Measurements from ENCODE around the gene KRT80. TPM values are rescaled to one million over a fixed set of nuclear protein-coding genes. Genes with fewer than 3 reads are reported as not detected.

KRT80 gene
- total RNA-seq, 2 experiments from 2014 or later, result not detected

GRCh38 chr12:52139579-52140062 lies 52.2 kb downstream of the KRT80 start:
- Mint-ChIP-seq H3K27ac (no peak overlapping the region), H3K36me3 (ENCODE audit: low read depth) (no peaks in the 10 kb centered on the region), H3K4me1 (ENCODE audit: low read depth) (no peaks in the 10 kb centered on the region), H3K9me3 (no peaks in the 10 kb centered on the region), H3K27me3 (ENCODE audit: low read depth) (no peaks in the 10 kb centered on the region), H3K4me3 (no peak overlapping the region)
- intact Hi-C loops (cut with micrococcal nuclease), result no loop called here
- CTCF ChIA-PET, result interaction anchor here (0.9 to 1.8 kb wide), 3 partner anchors 16 to 188 kb away, joined by 3 to 11 read pairs (median 4); no protein-coding TSS in a partner anchor
- peak; percentile 60 for DNase-seq

GRCh38 chr12:52139147-52139546 lies 52.7 kb downstream of the KRT80 start:
- H3K27me3 Mint-ChIP-seq (ENCODE audit: low read depth), result no peaks in the 10 kb centered on the region
- CTCF ChIA-PET, result interaction anchor here (1.0 to 1.8 kb wide), 4 partner anchors 17 to 188 kb away, joined by 3 to 11 read pairs (median 4); no protein-coding TSS in a partner anchor
- intact Hi-C loops (cut with micrococcal nuclease), result no loop called here

GRCh38 chr12:52137746-52138145 lies 54.1 kb downstream of the KRT80 start:
- intact Hi-C loops (cut with micrococcal nuclease), result no loop called here
- Mint-ChIP-seq H3K36me3 (ENCODE audit: low read depth) (no peaks in the 10 kb centered on the region), H3K9me3 (no peaks in the 10 kb centered on the region), H3K27ac (no peak overlapping the region), H3K4me1 (ENCODE audit: low read depth) (no peaks in the 10 kb centered on the region), H3K27me3 (ENCODE audit: low read depth) (no peaks in the 10 kb centered on the region), H3K4me3 (no peak overlapping the region)
- CTCF ChIA-PET, result no interaction called here
- DNase-seq, result no peak

More at GRCh38 chr12:52139147-52139546, 52.7 kb downstream of the KRT80 start:
- H3K27ac Mint-ChIP-seq, result no peak overlapping the region
- no peak for DNase-seq
- H3K4me1 Mint-ChIP-seq (ENCODE audit: low read depth), result no peaks in the 10 kb centered on the region
- H3K36me3 Mint-ChIP-seq (ENCODE audit: low read depth), result no peaks in the 10 kb centered on the region
- H3K4me3 Mint-ChIP-seq, result no peak overlapping the region
- H3K9me3 Mint-ChIP-seq, result no peaks in the 10 kb centered on the region

- intact Hi-C loops (cut with micrococcal nuclease), result no loop called here
- CTCF ChIA-PET, result interaction anchor here (0.8 to 1.8 kb wide), 3 partner anchors 11 to 112 kb away, joined by 3 to 4 read pairs (median 4); no protein-coding TSS in a partner anchor
- H3K27me3 Mint-ChIP-seq (ENCODE audit: low read depth), result no peaks in the 10 kb centered on the region
- H3K36me3 Mint-ChIP-seq (ENCODE audit: low read depth), result no peaks in the 10 kb centered on the region
- no peak for DNase-seq
- H3K4me3 Mint-ChIP-seq, result no peak overlapping the region
- H3K4me1 Mint-ChIP-seq (ENCODE audit: low read depth), result no peaks in the 10 kb centered on the region
- H3K27ac Mint-ChIP-seq, result no peak overlapping the region
- no peaks in the 10 kb centered on the region for H3K9me3 Mint-ChIP-seq
These were observed 59.1 kb downstream of the KRT80 start for GRCh38 chr12:52132754-52133161.

- intact Hi-C loops (cut with micrococcal nuclease), result no loop called here
- H3K4me1 Mint-ChIP-seq (ENCODE audit: low read depth), result no peaks in the 10 kb centered on the region
- no peak overlapping the region for H3K27ac Mint-ChIP-seq
- no peaks in the 10 kb centered on the region for H3K9me3 Mint-ChIP-seq
- no peaks in the 10 kb centered on the region for H3K27me3 Mint-ChIP-seq (ENCODE audit: low read depth)
- H3K36me3 Mint-ChIP-seq (ENCODE audit: low read depth), result no peaks in the 10 kb centered on the region
- no peak overlapping the region for H3K4me3 Mint-ChIP-seq
- CTCF ChIA-PET, result interaction anchor here (1.1 kb wide), 1 partner anchor 9 kb away, joined by 3 read pairs; no protein-coding TSS in a partner anchor
- DNase-seq, result no peak
These were observed 61.1 kb downstream of the KRT80 start for GRCh38 chr12:52130711-52131110.

GRCh38 chr12:52127683-52128450 lies 63.9 kb downstream of the KRT80 start:
- H3K27ac Mint-ChIP-seq, result no peak overlapping the region
- no peak overlapping the region for H3K4me3 Mint-ChIP-seq
- no peaks in the 10 kb centered on the region for H3K36me3 Mint-ChIP-seq (ENCODE audit: low read depth)
- intact Hi-C loops (cut with micrococcal nuclease), result no loop called here
- CTCF ChIA-PET, result interaction anchor here (0.7 to 7.4 kb wide), 5 partner anchors 9 to 752 kb away, joined by 3 to 91 read pairs (median 3); no protein-coding TSS in a partner anchor
- H3K9me3 Mint-ChIP-seq, result no peaks in the 10 kb centered on the region
- DNase-seq, result no peak
- no peaks in the 10 kb centered on the region for H3K27me3 Mint-ChIP-seq (ENCODE audit: low read depth)
- no peaks in the 10 kb centered on the region for H3K4me1 Mint-ChIP-seq (ENCODE audit: low read depth)

GRCh38 chr12:52126605-52127578 lies 64.9 kb downstream of the KRT80 start:
- no peak for DNase-seq
- peaks cover 3% of the 10 kb centered on the region for H3K27me3 Mint-ChIP-seq (ENCODE audit: low read depth)
- H3K4me3 Mint-ChIP-seq, result no peak overlapping the region
- no peaks in the 10 kb centered on the region for H3K9me3 Mint-ChIP-seq
- CTCF ChIA-PET, result interaction anchor here (0.7 to 7.4 kb wide), 5 partner anchors 20 to 753 kb away, joined by 3 to 91 read pairs (median 3); no protein-coding TSS in a partner anchor
- H3K27ac Mint-ChIP-seq, result no peak overlapping the region
- no peaks in the 10 kb centered on the region for H3K4me1 Mint-ChIP-seq (ENCODE audit: low read depth)
- intact Hi-C loops (cut with micrococcal nuclease), result no loop called here
- H3K36me3 Mint-ChIP-seq (ENCODE audit: low read depth), result no peaks in the 10 kb centered on the region

GRCh38 chr12:52126050-52126604 lies 65.7 kb downstream of the KRT80 start:
- Mint-ChIP-seq H3K4me1 (ENCODE audit: low read depth) (no peaks in the 10 kb centered on the region), H3K4me3 (no peak overlapping the region), H3K27me3 (ENCODE audit: low read depth) (peaks cover 8% of the 10 kb centered on the region), H3K27ac (no peak overlapping the region), H3K9me3 (no peaks in the 10 kb centered on the region), H3K36me3 (ENCODE audit: low read depth) (no peaks in the 10 kb centered on the region)
- no peak for DNase-seq
- CTCF ChIA-PET, result interaction anchor here (1.1 to 7.4 kb wide), 2 partner anchors 21 to 101 kb away, joined by 3 to 91 read pairs; no protein-coding TSS in a partner anchor
- intact Hi-C loops (cut with micrococcal nuclease), result no loop called here

- H3K9me3 Mint-ChIP-seq, result no peaks in the 10 kb centered on the region
- intact Hi-C loops (cut with micrococcal nuclease), result no loop called here
- no peak for DNase-seq
- no peaks in the 10 kb centered on the region for H3K36me3 Mint-ChIP-seq (ENCODE audit: low read depth)
- H3K27me3 Mint-ChIP-seq (ENCODE audit: low read depth), result peaks cover 11% of the 10 kb centered on the region
- H3K4me1 Mint-ChIP-seq (ENCODE audit: low read depth), result no peaks in the 10 kb centered on the region
- CTCF ChIA-PET, result interaction anchor here (1.1 to 7.4 kb wide), 2 partner anchors 22 to 100 kb away, joined by 3 to 91 read pairs; no protein-coding TSS in a partner anchor
- H3K27ac Mint-ChIP-seq, result no peak overlapping the region
- no peak overlapping the region for H3K4me3 Mint-ChIP-seq
These were observed 66.3 kb downstream of the KRT80 start for GRCh38 chr12:52125476-52125900.

- H3K27ac Mint-ChIP-seq, result no peak overlapping the region
- peaks cover 4% of the 10 kb centered on the region for H3K4me1 Mint-ChIP-seq (ENCODE audit: low read depth)
- intact Hi-C loops (cut with micrococcal nuclease), result loop anchor here (5.0 kb wide), 1 partner anchor 131 kb away; no protein-coding TSS in a partner anchor
- H3K9me3 Mint-ChIP-seq, result no peaks in the 10 kb centered on the region
- H3K4me3 Mint-ChIP-seq, result no peak overlapping the region
- peaks cover 17% of the 10 kb centered on the region for H3K27me3 Mint-ChIP-seq (ENCODE audit: low read depth)
- DNase-seq, result no peak
- no peaks in the 10 kb centered on the region for H3K36me3 Mint-ChIP-seq (ENCODE audit: low read depth)
- CTCF ChIA-PET, result interaction anchor here (0.7 to 7.4 kb wide), 10 partner anchors 16 to 786 kb away, joined by 3 to 91 read pairs (median 3); no protein-coding TSS in a partner anchor
These were observed 68.2 kb downstream of the KRT80 start for GRCh38 chr12:52123487-52124186.

- Mint-ChIP-seq H3K36me3 (ENCODE audit: low read depth) (no peaks in the 10 kb centered on the region), H3K27ac (no peak overlapping the region), H3K27me3 (ENCODE audit: low read depth) (peaks cover 17% of the 10 kb centered on the region), H3K4me1 (ENCODE audit: low read depth) (peaks cover 10% of the 10 kb centered on the region), H3K4me3 (no peak overlapping the region), H3K9me3 (no peaks in the 10 kb centered on the region)
- no peak for DNase-seq
- intact Hi-C loops (cut with micrococcal nuclease), result loop anchor here (5.0 kb wide), 1 partner anchor 131 kb away; no protein-coding TSS in a partner anchor
- CTCF ChIA-PET, result interaction anchor here (0.6 to 7.4 kb wide), 9 partner anchors 41 to 787 kb away, joined by 3 to 91 read pairs (median 3); no protein-coding TSS in a partner anchor
These were observed 68.9 kb downstream of the KRT80 start for GRCh38 chr12:52122904-52123303.
